Measurements from ENCODE around the gene MYOM1. TPM values are rescaled to one million over a fixed set of nuclear protein-coding genes. Genes with fewer than 3 reads are reported as not detected.

Gene MYOM1
- total and polyA plus RNA-seq, 2 donors from 2014 or later, result 2.1 to 6.8 TPM

DNA sequence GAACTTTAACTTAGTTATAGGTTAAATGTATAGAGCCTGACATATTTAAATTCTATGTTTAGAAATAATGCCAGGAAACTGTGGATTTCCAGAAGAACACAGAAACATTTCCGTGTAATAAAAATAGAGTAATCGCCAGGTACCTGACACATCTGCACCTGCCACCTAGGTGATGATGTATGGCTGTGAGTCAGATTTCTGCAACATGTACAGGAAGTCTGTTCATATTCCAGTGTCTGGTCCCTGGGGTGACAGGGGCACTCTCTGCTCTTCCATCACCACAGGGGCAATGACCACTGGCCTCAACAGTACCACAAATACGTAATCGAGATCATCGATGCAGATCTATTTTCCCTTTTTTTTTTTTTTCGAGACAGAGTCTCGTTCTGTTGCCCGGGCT lies 105.7 kb downstream of the MYOM1 start:
- no peak overlapping the region for H3K4me3 ChIP-seq (ENCODE audit: low read length in 3 of 3)
- H3K9ac ChIP-seq (ENCODE audit: low read length in 3 of 3), result no peak overlapping the region
- intact Hi-C loops (cut with DNase I), result no loop called here
- FAIRE-seq (no peak), DNase-seq (no peak)
- no peak for TF ChIP-seq CTCF (IDR thresholded peaks at IDR 0.05; ENCODE audit: borderline replicate concordance, extremely low read depth, insufficient read depth)
- no peaks in the 10 kb centered on the region for H3K36me3 ChIP-seq (ENCODE audit: control insufficient read depth in 2 of 3, insufficient read depth in 3 of 3, low read length in 3 of 3)
- no peaks in the 10 kb centered on the region for H3K27me3 ChIP-seq (ENCODE audit: control insufficient read depth, insufficient read depth, low read length)
- H3K4me1 ChIP-seq (ENCODE audit: control insufficient read depth in 2 of 3, insufficient read depth in 2 of 3, low read depth in 1 of 3, low read length in 3 of 3), result no peaks in the 10 kb centered on the region
- H3K27ac ChIP-seq (ENCODE audit: low read depth in 2 of 2, low read length in 2 of 2), result no peak overlapping the region
- no peaks in the 10 kb centered on the region for H3K9me3 ChIP-seq (ENCODE audit: control insufficient read depth in 2 of 3, insufficient read depth in 1 of 3, low read length in 3 of 3)

GRCh38 chr18:3111523-3112240 lies 108.1 kb downstream of the MYOM1 start:
- H3K27ac ChIP-seq (ENCODE audit: low read depth in 2 of 2, low read length in 2 of 2), result no peak overlapping the region
- intact Hi-C loops (cut with DNase I), result no loop called here
- DNase-seq (no peak), FAIRE-seq (no peak)
- no peak for TF ChIP-seq CTCF (IDR thresholded peaks at IDR 0.05; ENCODE audit: borderline replicate concordance, extremely low read depth, insufficient read depth)
- no peaks in the 10 kb centered on the region for H3K36me3 ChIP-seq (ENCODE audit: control insufficient read depth in 2 of 3, insufficient read depth in 3 of 3, low read length in 3 of 3)
- H3K4me1 ChIP-seq (ENCODE audit: control insufficient read depth in 2 of 3, insufficient read depth in 2 of 3, low read depth in 1 of 3, low read length in 3 of 3), result peaks cover 0 to 7% (median 0%) of the 10 kb centered on the region in 3 donors
- H3K9me3 ChIP-seq (ENCODE audit: control insufficient read depth in 2 of 3, insufficient read depth in 1 of 3, low read length in 3 of 3), result no peaks in the 10 kb centered on the region
- no peaks in the 10 kb centered on the region for H3K27me3 ChIP-seq (ENCODE audit: control insufficient read depth, insufficient read depth, low read length)
- no peak overlapping the region for H3K4me3 ChIP-seq (ENCODE audit: low read length in 3 of 3)
- no peak overlapping the region for H3K9ac ChIP-seq (ENCODE audit: low read length in 3 of 3)

DNA sequence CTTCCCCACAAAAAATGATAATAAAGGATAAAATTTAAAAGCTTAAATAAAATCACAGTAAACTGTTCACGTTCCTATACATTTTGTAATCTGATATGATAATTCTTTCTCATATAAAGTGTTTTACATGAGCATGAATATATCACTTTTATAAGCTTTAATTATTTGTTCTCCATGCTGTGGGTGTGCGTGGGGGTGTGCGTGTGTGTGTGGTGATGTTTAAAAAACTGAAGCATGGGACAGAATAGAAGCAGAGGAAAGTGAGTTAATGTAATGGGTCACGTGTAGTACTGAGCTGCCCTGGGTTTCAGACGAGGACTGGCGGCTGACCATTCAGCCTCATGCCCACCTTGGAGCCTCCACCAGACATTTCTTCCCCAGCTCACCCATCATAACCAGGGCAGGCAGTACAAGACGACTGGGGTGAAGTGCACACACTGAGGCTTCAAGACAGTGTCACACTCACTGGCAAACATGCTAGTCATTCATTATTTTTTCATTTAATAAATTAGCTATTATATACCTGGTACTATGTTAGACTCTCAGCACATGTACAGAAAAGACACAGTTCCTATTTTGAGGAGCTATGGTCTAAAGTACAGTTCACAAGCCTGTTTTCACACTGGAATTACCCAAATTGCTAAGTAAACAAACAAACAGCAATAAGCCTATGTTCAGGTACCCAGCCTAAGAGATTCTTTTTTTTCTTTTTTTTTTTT lies 109.6 kb downstream of the MYOM1 start:
- no peak overlapping the region for H3K4me3 ChIP-seq (ENCODE audit: low read length in 3 of 3)
- no peaks in the 10 kb centered on the region for H3K9me3 ChIP-seq (ENCODE audit: control insufficient read depth in 2 of 3, insufficient read depth in 1 of 3, low read length in 3 of 3)
- H3K4me1 ChIP-seq (ENCODE audit: control insufficient read depth in 2 of 3, insufficient read depth in 2 of 3, low read depth in 1 of 3, low read length in 3 of 3), result peaks cover 0 to 7% (median 0%) of the 10 kb centered on the region in 3 donors
- no peaks in the 10 kb centered on the region for H3K27me3 ChIP-seq (ENCODE audit: control insufficient read depth, insufficient read depth, low read length)
- DNase-seq (no peak), FAIRE-seq (no peak)
- H3K27ac ChIP-seq (ENCODE audit: low read depth in 2 of 2, low read length in 2 of 2), result no peak overlapping the region
- H3K9ac ChIP-seq (ENCODE audit: low read length in 3 of 3), result no peak overlapping the region
- TF ChIP-seq CTCF (IDR thresholded peaks at IDR 0.05; ENCODE audit: borderline replicate concordance, extremely low read depth, insufficient read depth), result no peak
- intact Hi-C loops (cut with DNase I), result no loop called here
- H3K36me3 ChIP-seq (ENCODE audit: control insufficient read depth in 2 of 3, insufficient read depth in 3 of 3, low read length in 3 of 3), result no peaks in the 10 kb centered on the region

All from kidney (tissue), 14 donors.